HFF-Myc (cell line): ENCODE results near the gene ACSS1.

Experiments used
- DNase-seq: peaks from one replicate; pipeline ENCODE4 v3.0.0-alpha.2; 2011; ENCODE audit warnings: low read depth; ENCODE audit errors: extremely low read depth
- H3K4me3 ChIP-seq: replicated peaks from 2 replicates; pipeline ENCODE4 v1.5.1; 2011; ENCODE audit warnings: low read depth, mild to moderate bottlenecking, control low read depth, low read length
- TF ChIP-seq, protein P1 (sequence below): IDR thresholded peaks from 2 replicates; pipeline ENCODE4 v1.5.1; 2012; ENCODE audit warnings: mild to moderate bottlenecking, low read depth, low read length, control low read depth; ENCODE audit errors: missing control alignments

The ACSS1 gene

DNA sequence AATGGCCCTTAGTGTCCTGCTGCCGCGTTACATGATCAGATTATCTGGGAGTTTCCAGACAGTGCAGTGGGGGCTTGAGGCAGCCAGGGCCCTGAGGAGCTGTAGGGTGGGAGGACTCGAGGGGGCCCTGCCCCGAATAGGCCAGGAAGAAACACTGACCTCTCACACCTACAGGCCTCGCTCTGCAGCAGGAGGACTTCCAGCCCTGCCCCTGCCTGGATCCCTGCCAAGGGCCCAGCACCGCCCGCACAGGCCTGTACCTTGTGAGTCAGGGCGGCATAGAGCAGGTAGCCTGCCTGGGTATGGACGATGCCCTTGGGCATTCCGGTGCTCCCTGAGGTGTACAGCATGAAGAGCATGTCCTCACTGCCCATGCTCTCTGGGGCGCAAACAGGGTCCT lies 35.3 kb downstream of the ACSS1 start:
- no peak for DNase-seq
- no peak overlapping the region for H3K4me3 ChIP-seq
- TF ChIP-seq, protein P1, sequence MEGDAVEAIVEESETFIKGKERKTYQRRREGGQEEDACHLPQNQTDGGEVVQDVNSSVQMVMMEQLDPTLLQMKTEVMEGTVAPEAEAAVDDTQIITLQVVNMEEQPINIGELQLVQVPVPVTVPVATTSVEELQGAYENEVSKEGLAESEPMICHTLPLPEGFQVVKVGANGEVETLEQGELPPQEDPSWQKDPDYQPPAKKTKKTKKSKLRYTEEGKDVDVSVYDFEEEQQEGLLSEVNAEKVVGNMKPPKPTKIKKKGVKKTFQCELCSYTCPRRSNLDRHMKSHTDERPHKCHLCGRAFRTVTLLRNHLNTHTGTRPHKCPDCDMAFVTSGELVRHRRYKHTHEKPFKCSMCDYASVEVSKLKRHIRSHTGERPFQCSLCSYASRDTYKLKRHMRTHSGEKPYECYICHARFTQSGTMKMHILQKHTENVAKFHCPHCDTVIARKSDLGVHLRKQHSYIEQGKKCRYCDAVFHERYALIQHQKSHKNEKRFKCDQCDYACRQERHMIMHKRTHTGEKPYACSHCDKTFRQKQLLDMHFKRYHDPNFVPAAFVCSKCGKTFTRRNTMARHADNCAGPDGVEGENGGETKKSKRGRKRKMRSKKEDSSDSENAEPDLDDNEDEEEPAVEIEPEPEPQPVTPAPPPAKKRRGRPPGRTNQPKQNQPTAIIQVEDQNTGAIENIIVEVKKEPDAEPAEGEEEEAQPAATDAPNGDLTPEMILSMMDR = no peak

DNA sequence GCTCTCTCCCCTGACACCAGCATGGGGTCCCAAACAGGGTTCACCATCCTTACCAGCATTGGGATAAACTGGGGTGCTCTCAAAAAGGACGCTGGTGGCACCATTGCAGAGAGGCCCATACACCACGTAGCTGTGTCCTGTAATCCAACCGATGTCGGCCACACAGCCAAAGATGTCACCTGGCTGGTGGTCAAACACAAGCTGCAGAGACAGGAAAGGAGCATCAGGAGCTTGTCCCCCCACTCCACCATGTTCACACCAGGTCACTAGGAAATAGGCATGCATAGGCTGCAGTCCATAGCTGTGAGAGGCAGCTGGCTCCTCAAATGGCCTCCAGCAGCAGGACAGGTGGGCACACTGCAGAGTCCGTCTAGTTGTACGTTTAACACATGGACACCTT lies 36.6 kb downstream of the ACSS1 start:
- DNase-seq = no peak
- TF ChIP-seq, protein P1 = no peak
- H3K4me3 ChIP-seq = no peak overlapping the region

DNA sequence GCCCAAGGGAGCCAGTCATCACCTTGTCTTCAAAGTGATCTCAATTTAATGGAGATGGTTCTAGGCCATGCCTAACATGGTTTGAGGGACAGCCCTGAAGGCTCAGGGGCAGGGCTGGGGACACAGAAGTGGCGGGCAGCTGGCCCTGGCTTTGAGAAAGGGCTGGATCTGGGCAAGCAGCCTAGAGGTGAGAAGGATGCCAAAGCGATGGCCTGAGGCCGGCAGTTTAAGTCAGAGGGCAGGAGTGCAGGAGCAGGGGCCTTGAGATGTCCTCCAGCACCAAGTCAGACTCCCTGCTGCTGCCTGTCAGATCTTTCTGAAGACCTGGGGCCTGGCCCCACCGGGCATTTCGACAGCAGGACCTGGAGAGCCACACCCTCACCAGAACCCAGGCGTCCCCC lies 37.0 kb downstream of the ACSS1 start:
- no peak for DNase-seq
- no peak overlapping the region for H3K4me3 ChIP-seq
- TF ChIP-seq, protein P1 = no peak

DNA sequence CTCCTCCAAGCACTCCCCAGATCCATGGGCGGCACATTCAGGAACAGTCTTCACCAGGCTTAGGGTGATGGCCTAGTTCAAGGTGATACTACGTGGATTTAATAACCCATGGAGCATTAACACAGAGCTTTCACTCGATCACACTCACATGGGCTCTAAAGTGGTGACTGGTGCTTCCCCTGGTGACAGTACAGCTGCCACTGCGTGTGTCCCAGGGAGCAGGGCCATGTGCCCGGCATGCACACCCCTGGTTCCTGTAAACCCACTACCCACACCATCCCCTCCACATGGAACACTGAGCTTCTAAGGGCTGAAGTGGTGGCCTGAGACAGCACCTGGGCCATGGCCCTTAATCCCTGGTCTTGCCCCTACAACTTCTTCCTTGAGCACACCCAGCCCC lies 37.6 kb downstream of the ACSS1 start:
- TF ChIP-seq, protein P1 = no peak
- H3K4me3 ChIP-seq = no peak overlapping the region
- DNase-seq = no peak

DNA sequence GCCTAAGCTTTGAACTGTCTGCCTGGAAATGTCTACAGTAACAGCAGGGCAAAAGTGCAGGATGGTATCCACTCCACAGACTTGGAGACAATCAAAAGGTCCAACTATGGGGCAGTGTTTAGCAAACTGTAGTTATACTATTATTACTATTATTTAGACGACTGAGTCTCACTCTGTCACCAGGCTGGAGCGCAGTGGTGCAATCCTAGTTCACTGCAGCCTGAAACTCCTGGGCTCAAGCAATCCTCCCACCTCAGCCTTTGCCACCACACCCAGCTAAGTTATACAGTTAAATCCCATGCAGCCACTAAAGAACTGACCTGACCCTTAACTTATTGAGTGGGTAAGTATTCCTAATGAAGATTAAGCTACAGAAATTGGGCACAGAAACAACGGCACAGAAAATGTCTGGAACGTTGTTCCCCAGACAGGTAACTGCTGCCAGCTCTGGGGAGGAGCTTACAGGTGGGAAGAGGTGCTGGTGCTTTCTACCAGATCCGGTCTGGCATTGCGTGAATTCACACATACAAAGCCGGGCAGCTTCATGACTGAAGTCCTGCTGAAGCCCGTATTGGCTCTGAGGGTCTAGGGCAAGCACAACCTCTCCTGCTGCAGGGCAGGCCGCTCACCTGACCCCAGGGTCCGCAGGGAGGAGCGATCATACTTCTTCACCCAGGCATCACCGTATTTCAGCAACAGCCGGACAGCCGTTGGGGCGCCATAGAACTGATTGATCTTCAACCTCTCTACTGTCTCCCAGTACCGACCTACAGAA lies 38.4 kb downstream of the ACSS1 start:
- TF ChIP-seq, protein P1 = no peak
- DNase-seq = no peak
- no peak overlapping the region for H3K4me3 ChIP-seq

DNA sequence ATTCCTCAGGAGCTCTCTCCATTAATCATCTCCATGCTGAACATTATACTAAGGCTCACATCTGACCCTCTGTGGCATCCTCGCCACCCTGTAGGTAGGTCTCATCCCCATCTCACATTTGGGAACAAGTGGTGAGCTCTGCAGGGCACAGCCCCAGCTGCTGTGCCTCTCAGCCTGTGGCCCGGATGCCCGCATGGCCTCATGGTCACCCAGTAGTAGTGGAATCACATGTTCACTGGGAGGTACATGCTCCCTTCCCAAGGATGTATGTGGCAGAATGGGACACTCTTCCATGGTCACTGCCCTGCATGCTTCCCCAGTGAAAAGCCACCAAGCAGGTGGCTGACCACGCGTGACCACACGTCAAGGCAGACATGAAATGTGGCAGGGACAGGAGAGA lies 39.1 kb downstream of the ACSS1 start:
- TF ChIP-seq, protein P1 = no peak
- no peak overlapping the region for H3K4me3 ChIP-seq
- DNase-seq = no peak

DNA sequence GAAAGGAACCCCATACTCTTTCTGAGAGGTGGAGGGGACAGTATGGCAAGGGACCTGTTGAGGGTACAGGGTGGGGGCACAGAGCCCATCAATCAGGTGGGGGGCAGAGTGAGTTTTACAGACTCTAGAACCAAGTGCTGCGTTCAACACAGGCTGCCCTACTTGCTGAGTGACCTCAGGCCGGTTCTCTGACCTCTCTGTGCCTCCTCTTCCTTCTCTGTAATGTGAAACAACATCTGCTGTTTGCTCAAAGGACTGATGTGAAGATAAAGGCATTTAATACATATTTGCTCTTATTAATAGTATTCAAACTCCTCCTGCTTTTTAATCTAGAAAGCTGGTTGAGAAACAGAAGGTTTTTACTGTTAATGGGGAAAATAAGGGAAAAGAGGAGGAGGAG lies 39.5 kb downstream of the ACSS1 start:
- TF ChIP-seq, protein P1 = no peak
- DNase-seq = no peak
- H3K4me3 ChIP-seq = no peak overlapping the region
